ENCODE results near the gene UPK2.

Gene UPK2

GRCh38 chr11:118996926-118997626 is 41.0 kb downstream of the UPK2 start:
- no peak for DNase-seq

GRCh38 chr11:118997627-118998387 is 41.7 kb downstream of the UPK2 start, which contains the start of gene CENATAC:
CENATAC (plus strand) TSS chr11:118998138; CDS start chr11:118998198, 60 bp downstream.
- DNase-seq: peak; percentile 74

GRCh38 chr11:118998388-118998717 is 42.3 kb downstream of the UPK2 start:
- DNase-seq: no peak

GRCh38 chr11:118998822-118999221 is 42.7 kb downstream of the UPK2 start:
- DNase-seq: no peak

- DNase-seq: no peak
These were observed 44.8 kb downstream of the UPK2 start for GRCh38 chr11:119000906-119001305.

GRCh38 chr11:119006656-119007055 is 50.6 kb downstream of the UPK2 start:
- no peak for DNase-seq
